ENCODE results near the gene GNPAT.

- TF ChIP-seq TAF1 (IDR thresholded peaks at IDR 0.05; ENCODE audit: low read depth) (no peak), EGR1 (IDR thresholded peaks at IDR 0.05) (no peak), MAX (IDR thresholded peaks at IDR 0.05) (no peak), CREB1 (IDR thresholded peaks at IDR 0.05; ENCODE audit: low read depth) (no peak), REST (IDR thresholded peaks at IDR 0.05; ENCODE audit: low read depth) (no peak), EP300 (IDR thresholded peaks at IDR 0.05; ENCODE audit: borderline replicate concordance) (no peak), NFIC (IDR thresholded peaks at IDR 0.05) (no peak), RAD21 (IDR thresholded peaks at IDR 0.05; ENCODE audit: low read depth) (peak; percentile 57), USF1 (IDR thresholded peaks at IDR 0.05) (no peak), CEBPB (IDR thresholded peaks at IDR 0.05) (no peak), TEAD4 (IDR thresholded peaks at IDR 0.05) (no peak), TCF12 (IDR thresholded peaks at IDR 0.05; ENCODE audit: low read depth) (no peak), YY1 (IDR thresholded peaks at IDR 0.05; ENCODE audit: low read depth) (no peak)
These were observed 74.9 kb downstream of the GNPAT start for GRCh38 chr1:231315887-231316286.

All from Ishikawa (cell line).